ENCODE results near the gene HOXA13. TPM values are rescaled to one million over a fixed set of nuclear protein-coding genes. Genes with fewer than 3 reads are reported as not detected.

The HOXA13 gene
- polyA plus RNA-seq, 1 donor (not counting 4 experiments of a cell fraction or from before 2014, with no cell fraction given): not detected

DNA sequence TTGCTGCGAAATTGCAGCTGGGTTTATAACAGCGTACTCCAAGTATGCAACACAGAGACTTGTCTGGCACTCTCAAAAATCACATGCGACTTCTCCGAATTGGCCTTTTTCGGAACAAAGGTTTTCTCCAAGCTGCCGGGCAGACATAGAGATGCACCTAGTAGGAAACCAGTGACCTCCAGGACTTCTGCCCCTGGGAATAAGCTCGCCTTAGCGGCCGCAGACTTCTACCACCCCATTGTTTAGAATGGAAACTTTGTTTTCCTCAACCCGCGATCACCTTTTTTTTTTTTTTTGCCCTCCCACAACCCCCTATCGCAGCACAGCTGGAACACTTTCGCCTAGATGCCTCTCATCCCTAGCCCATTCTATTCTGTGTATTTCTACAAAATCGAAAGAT is 20.9 kb downstream of the HOXA13 start:
- TF ChIP-seq, protein P1, sequence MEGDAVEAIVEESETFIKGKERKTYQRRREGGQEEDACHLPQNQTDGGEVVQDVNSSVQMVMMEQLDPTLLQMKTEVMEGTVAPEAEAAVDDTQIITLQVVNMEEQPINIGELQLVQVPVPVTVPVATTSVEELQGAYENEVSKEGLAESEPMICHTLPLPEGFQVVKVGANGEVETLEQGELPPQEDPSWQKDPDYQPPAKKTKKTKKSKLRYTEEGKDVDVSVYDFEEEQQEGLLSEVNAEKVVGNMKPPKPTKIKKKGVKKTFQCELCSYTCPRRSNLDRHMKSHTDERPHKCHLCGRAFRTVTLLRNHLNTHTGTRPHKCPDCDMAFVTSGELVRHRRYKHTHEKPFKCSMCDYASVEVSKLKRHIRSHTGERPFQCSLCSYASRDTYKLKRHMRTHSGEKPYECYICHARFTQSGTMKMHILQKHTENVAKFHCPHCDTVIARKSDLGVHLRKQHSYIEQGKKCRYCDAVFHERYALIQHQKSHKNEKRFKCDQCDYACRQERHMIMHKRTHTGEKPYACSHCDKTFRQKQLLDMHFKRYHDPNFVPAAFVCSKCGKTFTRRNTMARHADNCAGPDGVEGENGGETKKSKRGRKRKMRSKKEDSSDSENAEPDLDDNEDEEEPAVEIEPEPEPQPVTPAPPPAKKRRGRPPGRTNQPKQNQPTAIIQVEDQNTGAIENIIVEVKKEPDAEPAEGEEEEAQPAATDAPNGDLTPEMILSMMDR (optimal IDR thresholded peaks at IDR 0.05 in 1 of 3, IDR thresholded peaks at IDR 0.05 in 1 of 3, conservative IDR thresholded peaks at IDR 0.05 in 1 of 3; ENCODE audit: extremely low read depth in 1 of 3, insufficient read depth in 2 of 3, low read length in 3 of 3): no peak
- no peak for TF ChIP-seq EZH2 (IDR thresholded peaks at IDR 0.05; ENCODE audit: low read length)
- Histone ChIP-seq H3K27me3 (ENCODE audit: control insufficient read depth, extremely low read depth, insufficient read depth, low read length) (peaks cover 26% of the 10 kb centered on the region), H3K4me3 (ENCODE audit: control insufficient read depth in 2 of 3, extremely low read depth in 1 of 3, insufficient read depth in 2 of 3, low read depth in 1 of 3, low read length in 3 of 3) (no peak overlapping the region), H2AFZ (ENCODE audit: control insufficient read depth, low read length) (no peak overlapping the region), H3K9ac (ENCODE audit: control insufficient read depth, extremely low read depth, insufficient read depth, low read length) (no peak overlapping the region), H3K4me1 (ENCODE audit: control insufficient read depth, extremely low read depth, insufficient read depth, low read length) (peaks cover 8% of the 10 kb centered on the region), H3K36me3 (ENCODE audit: control insufficient read depth in 2 of 2, extremely low read depth in 1 of 2, insufficient read depth in 2 of 2, low read length in 2 of 2) (no peaks in the 10 kb centered on the region), H3K9me3 (ENCODE audit: control insufficient read depth, low read depth, low read length) (no peaks in the 10 kb centered on the region), H3K9me1 (ENCODE audit: control insufficient read depth, extremely low read depth, insufficient read depth, low read length) (no peaks in the 10 kb centered on the region), H3K4me2 (ENCODE audit: control insufficient read depth, extremely low read depth, insufficient read depth, low read depth, low read length) (no peak overlapping the region), H3K79me2 (ENCODE audit: control insufficient read depth, insufficient read depth, low read length) (no peaks in the 10 kb centered on the region), H4K20me1 (ENCODE audit: control insufficient read depth, extremely low read depth, insufficient read depth, low read length) (no peaks in the 10 kb centered on the region), H3K27ac (ENCODE audit: control insufficient read depth, insufficient read depth, low read length) (no peak overlapping the region)
- no peak for FAIRE-seq
- DNase-seq (ENCODE audit: low read depth, low spot score): no peak
- dilution Hi-C loops (cut with MboI; ENCODE audit: extremely low pct_ligation_motif_present, low sequenced_read_pairs): no loop called here

DNA sequence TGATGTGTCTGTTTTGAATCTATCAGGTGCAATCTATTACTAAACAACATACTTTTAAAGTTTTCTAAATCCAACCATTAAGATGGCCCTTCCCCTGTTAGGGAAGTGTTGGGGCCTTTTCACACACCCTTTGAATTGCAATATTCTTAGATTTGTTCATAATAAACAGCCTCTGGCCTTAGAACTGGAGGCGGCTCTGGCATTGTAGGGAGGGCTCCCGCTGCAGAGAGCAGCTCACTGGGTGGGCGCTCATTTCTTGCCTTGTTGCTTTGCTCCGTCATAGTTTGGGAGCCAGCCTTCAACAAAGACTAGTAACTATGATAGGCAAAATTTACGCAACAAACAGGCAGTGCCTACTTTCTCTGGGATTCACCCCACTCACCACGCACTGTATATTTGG is 21.5 kb downstream of the HOXA13 start:
- Histone ChIP-seq H3K27ac (ENCODE audit: control insufficient read depth, insufficient read depth, low read length) (no peak overlapping the region), H3K4me3 (ENCODE audit: control insufficient read depth in 2 of 3, extremely low read depth in 1 of 3, insufficient read depth in 2 of 3, low read depth in 1 of 3, low read length in 3 of 3) (no peak overlapping the region), H3K79me2 (ENCODE audit: control insufficient read depth, insufficient read depth, low read length) (peaks cover 2% of the 10 kb centered on the region)

More for the DNA sequence above, 21.5 kb downstream of the HOXA13 start:
- dilution Hi-C loops (cut with MboI; ENCODE audit: extremely low pct_ligation_motif_present, low sequenced_read_pairs): no loop called here
- Histone ChIP-seq H3K4me1 (ENCODE audit: control insufficient read depth, extremely low read depth, insufficient read depth, low read length) (peaks cover 4% of the 10 kb centered on the region), H3K27me3 (ENCODE audit: control insufficient read depth, extremely low read depth, insufficient read depth, low read length) (peaks cover 20% of the 10 kb centered on the region), H3K36me3 (ENCODE audit: control insufficient read depth in 2 of 2, extremely low read depth in 1 of 2, insufficient read depth in 2 of 2, low read length in 2 of 2) (no peaks in the 10 kb centered on the region), H3K9ac (ENCODE audit: control insufficient read depth, extremely low read depth, insufficient read depth, low read length) (no peak overlapping the region), H3K4me2 (ENCODE audit: control insufficient read depth, extremely low read depth, insufficient read depth, low read depth, low read length) (no peak overlapping the region), H4K20me1 (ENCODE audit: control insufficient read depth, extremely low read depth, insufficient read depth, low read length) (no peaks in the 10 kb centered on the region), H3K9me3 (ENCODE audit: control insufficient read depth, low read depth, low read length) (no peaks in the 10 kb centered on the region), H3K9me1 (ENCODE audit: control insufficient read depth, extremely low read depth, insufficient read depth, low read length) (no peaks in the 10 kb centered on the region), H2AFZ (ENCODE audit: control insufficient read depth, low read length) (no peak overlapping the region)
- DNase-seq (ENCODE audit: low read depth, low spot score) (no peak), FAIRE-seq (no peak)
- TF ChIP-seq, protein P1 (optimal IDR thresholded peaks at IDR 0.05 in 1 of 3, IDR thresholded peaks at IDR 0.05 in 1 of 3, conservative IDR thresholded peaks at IDR 0.05 in 1 of 3; ENCODE audit: extremely low read depth in 1 of 3, insufficient read depth in 2 of 3, low read length in 3 of 3): no peak
- no peak for TF ChIP-seq EZH2 (IDR thresholded peaks at IDR 0.05; ENCODE audit: low read length)

All from keratinocyte (primary cell).